MM.1S (cell line): ENCODE results near the gene CH25H.
A peak's percentile ranks its signal among the peaks of the same experiment; 100 is the strongest.

Experiments used
- DNase-seq: peaks from one replicate; pipeline ENCODE4 v3.0.0-alpha.2; 2015
- H2AFZ ChIP-seq: fragments of 300-600 bp; sonication (generic); 2 replicates; pipeline ENCODE4 v1.6.0; 2016; ENCODE audit warnings: antibody characterized with exemption, low read length
- H3F3A ChIP-seq: fragments of 300-600 bp; sonication (generic); 2 replicates; pipeline ENCODE4 v1.6.1; 2016; ENCODE audit warnings: mild to moderate bottlenecking, antibody characterized with exemption, low read length, moderate library complexity, mixed read lengths; ENCODE audit not compliant: insufficient read depth
- H3K27ac ChIP-seq: fragments of 300-600 bp; sonication (generic); 2 replicates; pipeline ENCODE4 v1.5.1; 2016; ENCODE audit warnings: mild to moderate bottlenecking, low read length
- H3K27me3 ChIP-seq: fragments of 300-600 bp; sonication (generic); replicated peaks from 2 replicates; pipeline ENCODE4 v1.6.0; 2016; ENCODE audit warnings: low read length; ENCODE audit not compliant: insufficient read depth
- H3K36me3 ChIP-seq: fragments of 300-600 bp; sonication (generic); replicated peaks from 2 replicates; pipeline ENCODE4 v1.6.1; 2016; ENCODE audit warnings: mild to moderate bottlenecking, low read length, mixed read lengths; ENCODE audit not compliant: insufficient read depth
- H3K4me1 ChIP-seq: fragments of 300-600 bp; sonication (generic); 2 replicates; pipeline ENCODE4 v1.6.1; 2016; ENCODE audit warnings: low read length, mixed read lengths
- H3K4me2 ChIP-seq: fragments of 300-600 bp; sonication (generic); 2 replicates; pipeline ENCODE4 v1.6.0; 2016; ENCODE audit warnings: low read depth, low read length
- H3K4me3 ChIP-seq: fragments of 300-600 bp; sonication (generic); 2 replicates; pipeline ENCODE4 v1.5.1; 2016; ENCODE audit warnings: low read length, mixed read lengths
- H3K79me2 ChIP-seq: fragments of 300-600 bp; sonication (generic); 2 replicates; pipeline ENCODE4 v1.6.1; 2016; ENCODE audit warnings: mixed run types, low read length, mixed read lengths
- H3K9ac ChIP-seq: fragments of 300-600 bp; sonication (generic); 2 replicates; pipeline ENCODE4 v1.6.1; 2016; ENCODE audit warnings: low read length, mixed read lengths
- H3K9me2 ChIP-seq: fragments of 300-600 bp; sonication (generic); replicated peaks from 2 replicates; pipeline ENCODE4 v1.6.1; 2016; ENCODE audit warnings: mild to moderate bottlenecking, low read length, mixed read lengths; ENCODE audit not compliant: insufficient read depth
- H3K9me3 ChIP-seq: fragments of 300-600 bp; sonication (generic); replicated peaks from 2 replicates; pipeline ENCODE4 v1.6.1; 2016; ENCODE audit warnings: mild to moderate bottlenecking, low read length, mixed read lengths; ENCODE audit not compliant: insufficient read depth
- H4K20me1 ChIP-seq: fragments of 300-600 bp; sonication (generic); 2 replicates; pipeline ENCODE4 v1.6.1; 2016; ENCODE audit warnings: mild to moderate bottlenecking, low read length, moderate library complexity, mixed read lengths; ENCODE audit not compliant: insufficient read depth
- EZH2 ChIP-seq: fragments of 300-600 bp; sonication (generic); optimal IDR thresholded peaks from 2 replicates; pipeline ENCODE3; 2017; ENCODE audit warnings: low read depth, mild to moderate bottlenecking, antibody characterized with exemption, low read length, mixed read lengths
- EZH2phosphoT487 ChIP-seq: fragments of 300-600 bp; sonication (generic); IDR thresholded peaks from 2 replicates; pipeline ENCODE4 v1.6.1; 2018; ENCODE audit warnings: antibody characterized with exemption, low read length
- TF ChIP-seq, protein P1 (sequence below): fragments of 300-600 bp; sonication (generic); IDR thresholded peaks from 2 replicates; pipeline ENCODE4 v1.5.1; 2016; ENCODE audit warnings: antibody characterized with exemption, low read length, mixed read lengths

The CH25H gene

DNA sequence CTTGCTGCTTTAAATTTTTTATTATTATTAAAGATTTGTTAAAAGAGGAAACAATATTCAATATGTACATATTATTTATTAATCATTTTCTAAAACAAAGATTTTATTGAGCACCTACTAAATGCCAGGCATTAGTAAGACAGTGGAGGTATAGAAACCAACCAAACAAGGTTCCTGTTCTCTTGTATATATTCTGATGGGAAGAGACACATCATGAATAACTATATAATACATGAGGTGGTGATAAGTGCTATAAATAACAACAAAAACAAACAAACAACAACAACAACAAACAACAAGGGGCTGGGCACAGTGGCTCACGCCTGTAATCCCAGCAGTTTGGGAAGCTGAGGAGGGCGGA, 45.1 kb upstream of the CH25H start:
- H4K20me1 ChIP-seq, result no peaks in the 10 kb centered on the region
- no peaks in the 10 kb centered on the region for H3K36me3 ChIP-seq
- H3K4me1 ChIP-seq, result 0 out of 2 replicates have a peak, but pooled peaks cover 4% of the 10 kb centered on the region
- H3K9ac ChIP-seq, result no peak overlapping the region
- no peaks in the 10 kb centered on the region for H3K9me3 ChIP-seq
- DNase-seq, result no peak
- TF ChIP-seq EZH2phosphoT487, result no peak
- TF ChIP-seq, protein P1, sequence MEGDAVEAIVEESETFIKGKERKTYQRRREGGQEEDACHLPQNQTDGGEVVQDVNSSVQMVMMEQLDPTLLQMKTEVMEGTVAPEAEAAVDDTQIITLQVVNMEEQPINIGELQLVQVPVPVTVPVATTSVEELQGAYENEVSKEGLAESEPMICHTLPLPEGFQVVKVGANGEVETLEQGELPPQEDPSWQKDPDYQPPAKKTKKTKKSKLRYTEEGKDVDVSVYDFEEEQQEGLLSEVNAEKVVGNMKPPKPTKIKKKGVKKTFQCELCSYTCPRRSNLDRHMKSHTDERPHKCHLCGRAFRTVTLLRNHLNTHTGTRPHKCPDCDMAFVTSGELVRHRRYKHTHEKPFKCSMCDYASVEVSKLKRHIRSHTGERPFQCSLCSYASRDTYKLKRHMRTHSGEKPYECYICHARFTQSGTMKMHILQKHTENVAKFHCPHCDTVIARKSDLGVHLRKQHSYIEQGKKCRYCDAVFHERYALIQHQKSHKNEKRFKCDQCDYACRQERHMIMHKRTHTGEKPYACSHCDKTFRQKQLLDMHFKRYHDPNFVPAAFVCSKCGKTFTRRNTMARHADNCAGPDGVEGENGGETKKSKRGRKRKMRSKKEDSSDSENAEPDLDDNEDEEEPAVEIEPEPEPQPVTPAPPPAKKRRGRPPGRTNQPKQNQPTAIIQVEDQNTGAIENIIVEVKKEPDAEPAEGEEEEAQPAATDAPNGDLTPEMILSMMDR, result no peak
- no peak for TF ChIP-seq EZH2
- H3K9me2 ChIP-seq, result no peaks in the 10 kb centered on the region
- no peak overlapping the region for H3K4me2 ChIP-seq
- no peak overlapping the region for H2AFZ ChIP-seq
- H3F3A ChIP-seq, result no peaks in the 10 kb centered on the region
- no peak overlapping the region for H3K27ac ChIP-seq
- H3K27me3 ChIP-seq, result no peaks in the 10 kb centered on the region
- H3K4me3 ChIP-seq, result no peak overlapping the region
- H3K79me2 ChIP-seq, result no peaks in the 10 kb centered on the region

DNA sequence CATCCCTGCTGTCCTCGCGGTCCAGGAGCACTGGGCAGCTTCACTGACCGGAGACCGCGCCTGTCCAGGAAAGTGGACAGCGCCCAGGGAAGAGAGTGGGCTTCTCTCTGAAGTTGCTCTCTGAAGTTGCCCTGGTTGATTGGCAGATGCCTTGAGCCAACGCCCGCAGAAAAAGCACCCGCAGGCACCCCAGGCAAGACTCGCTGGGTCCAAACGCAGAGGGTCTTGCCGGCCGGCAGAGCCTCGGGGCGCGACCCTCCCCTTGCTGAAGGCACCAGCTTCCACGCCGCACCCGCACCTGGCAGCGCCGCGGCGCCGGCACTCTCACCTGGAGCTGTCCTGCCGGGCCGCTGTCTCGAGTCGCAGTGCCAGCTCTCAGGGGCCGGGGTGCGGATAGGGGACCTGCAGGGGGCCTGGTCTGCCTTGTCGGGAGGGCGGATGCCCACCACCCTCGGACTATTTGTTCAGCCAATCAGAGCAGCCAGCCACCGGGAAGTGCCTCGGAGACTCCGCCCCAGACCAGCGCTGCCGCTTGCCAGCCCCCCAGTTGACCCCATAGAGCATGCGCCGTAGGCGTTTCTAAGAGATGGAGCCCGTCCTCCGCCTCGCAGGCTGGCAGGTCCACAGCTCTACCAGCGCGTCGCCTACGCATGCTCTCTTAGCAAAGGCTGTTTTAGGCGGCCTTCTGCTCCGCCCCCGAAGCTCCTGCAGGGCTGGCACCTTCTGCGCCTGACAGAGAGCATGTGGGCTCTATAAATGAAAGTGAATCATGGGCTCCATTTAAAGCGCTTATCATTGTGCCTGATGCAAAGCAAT, 44.5 kb upstream of the CH25H start, which contains the start of gene LIPA:
Gene LIPA (minus strand): TSS at position 367 of the 816 bp plus-strand sequence. CDS start 4,127 bp downstream, outside the sequence.
- H4K20me1 ChIP-seq, result no peaks in the 10 kb centered on the region
- H3K4me1 ChIP-seq, result 0 out of 2 replicates have a peak, but pooled peaks cover 4% of the 10 kb centered on the region
- H3K9me3 ChIP-seq, result no peaks in the 10 kb centered on the region
- no peaks in the 10 kb centered on the region for H3K36me3 ChIP-seq
- peak within 1 kb of the TSS; percentile 80 for H3K4me3 ChIP-seq
- peak within 1 kb of the TSS; percentile 44; the same call in 1 of the 2 replicates for H3K9ac ChIP-seq
- no peak for TF ChIP-seq EZH2phosphoT487
- TF ChIP-seq EZH2, result no peak
- TF ChIP-seq, protein P1, result no peak
- no peaks in the 10 kb centered on the region for H3F3A ChIP-seq
- no peak within 1 kb of the TSS for H3K27ac ChIP-seq
- H3K4me2 ChIP-seq, result peak within 1 kb of the TSS; percentile 82
- no peaks in the 10 kb centered on the region for H3K9me2 ChIP-seq
- H2AFZ ChIP-seq, result peak within 1 kb of the TSS; percentile 86
- H3K27me3 ChIP-seq, result no peaks in the 10 kb centered on the region
- peak; percentile 99 for DNase-seq
- no peaks in the 10 kb centered on the region for H3K79me2 ChIP-seq

DNA sequence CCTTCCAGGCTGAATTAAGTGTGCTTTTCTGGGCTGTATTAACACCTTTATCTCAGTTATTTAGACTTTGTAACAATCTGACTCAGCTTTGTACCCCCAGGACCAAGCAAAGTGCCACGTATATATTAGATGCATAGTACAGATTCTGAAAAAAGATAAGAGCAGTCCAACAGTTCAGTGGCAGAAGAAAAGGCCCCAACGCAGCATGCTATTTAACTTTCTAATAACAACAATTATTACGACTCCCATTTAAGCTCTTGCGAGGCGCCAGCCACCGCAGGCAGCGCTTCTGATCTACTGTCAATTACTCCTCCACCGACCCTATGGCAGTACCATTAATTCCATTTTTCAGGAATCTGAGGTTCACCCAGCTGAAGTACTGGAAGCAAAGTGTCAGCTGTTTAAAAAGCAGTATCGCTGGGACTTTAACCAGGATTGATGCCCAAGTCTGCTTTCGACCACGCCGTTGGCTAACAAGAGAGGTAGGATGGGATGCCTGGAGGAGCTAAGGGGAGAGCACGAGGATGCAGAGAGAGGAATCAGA, 43.8 kb upstream of the CH25H start:
- peak overlapping the region; percentile 86 for H2AFZ ChIP-seq
- H3K4me1 ChIP-seq, result 0 out of 2 replicates have a peak, but pooled peaks cover 4% of the 10 kb centered on the region
- peak overlapping the region; percentile 44; the same call in 1 of the 2 replicates for H3K9ac ChIP-seq
- H3K36me3 ChIP-seq, result no peaks in the 10 kb centered on the region
- TF ChIP-seq, protein P1, result no peak
- TF ChIP-seq EZH2phosphoT487 (no peak), EZH2 (no peak)
- no peaks in the 10 kb centered on the region for H3K9me2 ChIP-seq
- H3K27ac ChIP-seq, result no peak overlapping the region
- no peak for DNase-seq
- H3K79me2 ChIP-seq, result no peaks in the 10 kb centered on the region
- no peaks in the 10 kb centered on the region for H3K9me3 ChIP-seq
- no peaks in the 10 kb centered on the region for H3K27me3 ChIP-seq
- H4K20me1 ChIP-seq, result no peaks in the 10 kb centered on the region
- H3K4me3 ChIP-seq, result peak overlapping the region; percentile 80
- H3F3A ChIP-seq, result no peaks in the 10 kb centered on the region
- H3K4me2 ChIP-seq, result peak overlapping the region; percentile 82
